ENCODE results near the gene PLEK. TPM values are rescaled to one million over a fixed set of nuclear protein-coding genes. Genes with fewer than 3 reads are reported as not detected.

Gene PLEK
- total RNA-seq, 1 experiment from 2014 or later, result not detected

GRCh38 chr2:68333009-68333408, 32.1 kb upstream of the PLEK start:
- no peak overlapping the region for H3K27ac ChIP-seq (ENCODE audit: low read length)
- DNase-seq (no peak), ATAC-seq (no peak)
- intact Hi-C loops (cut with micrococcal nuclease), result no loop called here
- no peak overlapping the region for H3K9ac ChIP-seq (ENCODE audit: low read length)
- no peaks in the 10 kb centered on the region for H3K9me2 ChIP-seq (replicated peaks; ENCODE audit: low read length)
- no peaks in the 10 kb centered on the region for H3K27me3 ChIP-seq (ENCODE audit: low read length)
- H3F3A ChIP-seq (ENCODE audit: low read length, unreplicated experiment), result no peaks in the 10 kb centered on the region
- no peaks in the 10 kb centered on the region for H3K36me3 ChIP-seq (ENCODE audit: low read depth, low read length)
- H3K4me3 ChIP-seq (ENCODE audit: low read length), result no peak overlapping the region
- no peaks in the 10 kb centered on the region for H4K20me1 ChIP-seq (ENCODE audit: low read length)
- H3K79me2 ChIP-seq (ENCODE audit: low read length), result no peaks in the 10 kb centered on the region
- ChIA-PET POLR2A (ENCODE audit: unreplicated experiment) (no interaction called here), CTCF (interaction anchor here (0.7 kb wide), 1 partner anchor 81 kb away, joined by 3 read pairs; no protein-coding TSS in a partner anchor)
- no TSS peak for BruUV-seq (replicated peaks)
- H3K4me2 ChIP-seq (ENCODE audit: low read length), result no peak overlapping the region
- no peaks in the 10 kb centered on the region for H3K9me3 ChIP-seq (ENCODE audit: low read length)
- no peak overlapping the region for H2AFZ ChIP-seq (ENCODE audit: low read length)
- H3K4me1 ChIP-seq (ENCODE audit: insufficient read depth, low read length), result peaks cover 37% of the 10 kb centered on the region
- TF ChIP-seq EZH2phosphoT487 (IDR thresholded peaks at IDR 0.05; ENCODE audit: borderline replicate concordance, low read length) (no peak), EZH2 (IDR thresholded peaks at IDR 0.05; ENCODE audit: low read length, unreplicated experiment) (no peak), CTCF (conservative IDR thresholded peaks at IDR 0.05; ENCODE audit: low read depth, low read length) (no peak)

- Histone ChIP-seq H4K20me1 (ENCODE audit: low read length) (no peaks in the 10 kb centered on the region), H3K9ac (ENCODE audit: low read length) (no peak overlapping the region), H2AFZ (ENCODE audit: low read length) (no peak overlapping the region), H3K4me2 (ENCODE audit: low read length) (no peak overlapping the region), H3K27me3 (ENCODE audit: low read length) (no peaks in the 10 kb centered on the region), H3K36me3 (ENCODE audit: low read depth, low read length) (no peaks in the 10 kb centered on the region), H3F3A (ENCODE audit: low read length, unreplicated experiment) (no peaks in the 10 kb centered on the region), H3K9me2 (replicated peaks; ENCODE audit: low read length) (no peaks in the 10 kb centered on the region), H3K9me3 (ENCODE audit: low read length) (no peaks in the 10 kb centered on the region), H3K27ac (ENCODE audit: low read length) (no peak overlapping the region), H3K79me2 (ENCODE audit: low read length) (no peaks in the 10 kb centered on the region), H3K4me3 (ENCODE audit: low read length) (no peak overlapping the region), H3K4me1 (ENCODE audit: insufficient read depth, low read length) (peaks cover 38% of the 10 kb centered on the region)
- DNase-seq (no peak), ATAC-seq (no peak)
- TF ChIP-seq CTCF (conservative IDR thresholded peaks at IDR 0.05; ENCODE audit: low read depth, low read length) (no peak), EZH2phosphoT487 (IDR thresholded peaks at IDR 0.05; ENCODE audit: borderline replicate concordance, low read length) (no peak), EZH2 (IDR thresholded peaks at IDR 0.05; ENCODE audit: low read length, unreplicated experiment) (no peak)
- ChIA-PET POLR2A (ENCODE audit: unreplicated experiment) (no interaction called here), CTCF (no interaction called here)
- intact Hi-C loops (cut with micrococcal nuclease), result no loop called here
- BruUV-seq (replicated peaks), result no TSS peak
Observed at GRCh38 chr2:68333931-68334330, 31.2 kb upstream of the PLEK start.

DNA sequence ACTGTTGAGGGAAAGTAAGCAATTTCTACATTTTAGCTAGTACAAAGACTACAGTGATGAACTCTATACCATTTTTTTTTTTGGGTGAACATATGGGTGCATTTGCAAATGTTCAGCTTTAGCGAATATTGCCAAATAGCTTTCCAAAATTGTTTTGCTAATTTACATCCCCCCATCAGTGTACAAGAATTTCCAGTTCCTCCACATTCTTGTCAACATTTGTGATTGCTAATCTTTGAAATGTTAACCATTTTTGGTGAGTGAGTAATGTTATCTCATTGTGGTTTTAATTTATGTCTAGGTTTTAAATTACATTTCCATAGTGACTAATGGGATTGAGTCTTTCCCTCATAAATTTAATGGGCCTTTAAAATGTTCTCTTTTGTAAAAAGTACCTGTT, 28.9 kb upstream of the PLEK start:
- Histone ChIP-seq H3F3A (ENCODE audit: low read length, unreplicated experiment) (no peaks in the 10 kb centered on the region), H3K4me1 (ENCODE audit: insufficient read depth, low read length) (peaks cover 33% of the 10 kb centered on the region), H3K9me2 (replicated peaks; ENCODE audit: low read length) (no peaks in the 10 kb centered on the region), H3K9me3 (ENCODE audit: low read length) (no peaks in the 10 kb centered on the region), H3K4me3 (ENCODE audit: low read length) (peak overlapping the region; percentile 26; the same call in 1 of the 2 replicates), H2AFZ (ENCODE audit: low read length) (no peak overlapping the region), H3K4me2 (ENCODE audit: low read length) (peak overlapping the region; percentile 69), H3K27ac (ENCODE audit: low read length) (peak overlapping the region; percentile 63), H4K20me1 (ENCODE audit: low read length) (no peaks in the 10 kb centered on the region), H3K79me2 (ENCODE audit: low read length) (no peaks in the 10 kb centered on the region), H3K36me3 (ENCODE audit: low read depth, low read length) (no peaks in the 10 kb centered on the region), H3K27me3 (ENCODE audit: low read length) (no peaks in the 10 kb centered on the region), H3K9ac (ENCODE audit: low read length) (no peak overlapping the region)
- ChIA-PET CTCF (no interaction called here), POLR2A (ENCODE audit: unreplicated experiment) (no interaction called here)
- intact Hi-C loops (cut with micrococcal nuclease), result loop anchor here (1.0 to 2.0 kb wide), 2 partner anchors 16 to 23 kb away; no protein-coding TSS in a partner anchor
- no peak for TF ChIP-seq EZH2phosphoT487 (IDR thresholded peaks at IDR 0.05; ENCODE audit: borderline replicate concordance, low read length)
- peak; percentile 89 for ATAC-seq
- peak; percentile 98 for DNase-seq
- BruUV-seq (replicated peaks), result no TSS peak

All from PC-3 (cell line).